Kidney epithelial cell (primary cell): ENCODE data around the gene APLN. TPM values are rescaled to one million over a fixed set of nuclear protein-coding genes. Genes with fewer than 3 reads are reported as not detected.

ENCODE experiments used
- DNase-seq: peaks from one replicate; pipeline ENCODE4 v3.0.0-alpha.2; 2010; ENCODE audit warnings: low read depth
- H3K27me3 ChIP-seq: 2 replicates; pipeline ENCODE4 v1.6.0; 2011; ENCODE audit warnings: low read length; ENCODE audit not compliant: control insufficient read depth, insufficient read depth
- H3K36me3 ChIP-seq: 2 replicates; pipeline ENCODE4 v1.5.1; 2011; ENCODE audit warnings: low read length; ENCODE audit not compliant: control insufficient read depth, insufficient read depth
- H3K4me3 ChIP-seq: 2 replicates; pipeline ENCODE4 v1.5.1; 2011; ENCODE audit warnings: low read depth, mild to moderate bottlenecking, control low read depth, low read length
- total RNA-seq: library from RNA; depleted of rRNA; stranded (reverse); fragments of >200 nt; gene quantifications from 2 replicates; pipeline ENCODE4 v1.2.3, GENCODE V29; 2015
- TF ChIP-seq, protein P1 (sequence below): IDR thresholded peaks from 2 replicates; pipeline ENCODE4 v1.5.1; 2011; ENCODE audit warnings: mild to moderate bottlenecking, moderate library complexity, low read length, control low read depth, inconsistent platforms; ENCODE audit not compliant: insufficient read depth, poor library complexity, severe bottlenecking

Gene APLN
- total RNA-seq, 1 donor from 2014 or later = 0.17 TPM

DNA sequence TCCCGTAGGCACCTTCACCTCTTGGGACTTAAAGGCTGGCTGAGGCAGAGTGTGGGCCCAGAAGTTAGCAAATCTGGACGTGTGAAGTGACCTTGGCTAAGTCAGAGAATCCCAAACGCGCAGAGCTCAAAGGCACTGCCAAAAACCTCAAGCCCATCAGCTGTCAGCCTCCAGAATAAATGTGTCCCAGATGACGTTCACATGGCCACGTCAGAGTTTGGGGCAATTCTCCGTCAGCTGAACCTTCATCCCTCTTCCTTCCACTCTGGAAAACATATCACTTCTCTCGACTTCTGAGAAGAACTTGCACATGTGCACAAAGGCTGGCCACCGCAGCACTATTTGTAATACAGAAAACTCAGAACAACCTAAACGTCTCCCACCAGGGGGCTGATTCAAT is 35.7 kb upstream of the APLN start:
- Histone ChIP-seq H3K36me3 (no peaks in the 10 kb centered on the region), H3K27me3 (no peaks in the 10 kb centered on the region), H3K4me3 (no peak overlapping the region)
- DNase-seq = no peak
- TF ChIP-seq, protein P1, sequence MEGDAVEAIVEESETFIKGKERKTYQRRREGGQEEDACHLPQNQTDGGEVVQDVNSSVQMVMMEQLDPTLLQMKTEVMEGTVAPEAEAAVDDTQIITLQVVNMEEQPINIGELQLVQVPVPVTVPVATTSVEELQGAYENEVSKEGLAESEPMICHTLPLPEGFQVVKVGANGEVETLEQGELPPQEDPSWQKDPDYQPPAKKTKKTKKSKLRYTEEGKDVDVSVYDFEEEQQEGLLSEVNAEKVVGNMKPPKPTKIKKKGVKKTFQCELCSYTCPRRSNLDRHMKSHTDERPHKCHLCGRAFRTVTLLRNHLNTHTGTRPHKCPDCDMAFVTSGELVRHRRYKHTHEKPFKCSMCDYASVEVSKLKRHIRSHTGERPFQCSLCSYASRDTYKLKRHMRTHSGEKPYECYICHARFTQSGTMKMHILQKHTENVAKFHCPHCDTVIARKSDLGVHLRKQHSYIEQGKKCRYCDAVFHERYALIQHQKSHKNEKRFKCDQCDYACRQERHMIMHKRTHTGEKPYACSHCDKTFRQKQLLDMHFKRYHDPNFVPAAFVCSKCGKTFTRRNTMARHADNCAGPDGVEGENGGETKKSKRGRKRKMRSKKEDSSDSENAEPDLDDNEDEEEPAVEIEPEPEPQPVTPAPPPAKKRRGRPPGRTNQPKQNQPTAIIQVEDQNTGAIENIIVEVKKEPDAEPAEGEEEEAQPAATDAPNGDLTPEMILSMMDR = no peak

DNA sequence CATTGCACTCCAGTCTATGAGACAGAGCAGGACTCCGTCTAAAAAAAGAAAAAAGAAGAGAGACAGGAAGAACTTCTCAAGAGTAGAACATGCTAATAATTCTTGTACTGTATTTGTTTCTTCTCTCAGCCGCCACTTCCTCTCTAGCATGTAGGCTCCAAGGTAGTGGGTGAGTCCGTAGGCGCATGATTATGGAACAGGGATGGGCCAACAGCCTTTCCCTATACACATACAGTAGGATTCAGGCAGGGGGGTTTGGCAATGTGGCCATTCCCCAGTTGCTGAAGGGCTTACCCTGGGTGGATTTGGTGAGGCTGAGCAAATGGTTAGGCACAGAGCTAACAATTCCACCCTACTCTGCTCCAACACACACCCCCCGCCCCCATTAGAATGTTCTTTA is 35.0 kb upstream of the APLN start:
- H3K36me3 ChIP-seq = no peaks in the 10 kb centered on the region
- H3K4me3 ChIP-seq = no peak overlapping the region
- no peak for DNase-seq
- TF ChIP-seq, protein P1 = no peak
- no peaks in the 10 kb centered on the region for H3K27me3 ChIP-seq

DNA sequence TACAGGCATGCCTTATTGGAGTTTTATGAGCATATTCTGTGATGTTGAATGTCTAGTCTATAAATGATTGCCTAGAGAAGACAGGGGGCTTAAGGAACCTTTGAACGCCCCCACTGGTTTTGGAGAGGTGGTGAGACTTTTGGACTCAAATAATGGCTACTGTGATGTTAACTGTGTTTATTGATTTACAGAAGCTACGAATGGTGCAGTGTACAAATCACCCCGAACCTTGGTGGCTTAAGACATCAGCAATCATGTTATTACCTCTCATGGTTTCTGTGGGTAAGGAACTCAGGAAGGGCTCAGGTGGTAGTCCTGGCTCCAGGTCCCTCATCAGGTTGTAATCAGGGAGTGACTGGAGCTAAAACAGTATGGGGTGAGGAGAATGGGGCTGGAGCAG is 33.3 kb upstream of the APLN start:
- TF ChIP-seq, protein P1 = no peak
- Histone ChIP-seq H3K36me3 (no peaks in the 10 kb centered on the region), H3K27me3 (no peaks in the 10 kb centered on the region), H3K4me3 (no peak overlapping the region)
- DNase-seq = no peak

DNA sequence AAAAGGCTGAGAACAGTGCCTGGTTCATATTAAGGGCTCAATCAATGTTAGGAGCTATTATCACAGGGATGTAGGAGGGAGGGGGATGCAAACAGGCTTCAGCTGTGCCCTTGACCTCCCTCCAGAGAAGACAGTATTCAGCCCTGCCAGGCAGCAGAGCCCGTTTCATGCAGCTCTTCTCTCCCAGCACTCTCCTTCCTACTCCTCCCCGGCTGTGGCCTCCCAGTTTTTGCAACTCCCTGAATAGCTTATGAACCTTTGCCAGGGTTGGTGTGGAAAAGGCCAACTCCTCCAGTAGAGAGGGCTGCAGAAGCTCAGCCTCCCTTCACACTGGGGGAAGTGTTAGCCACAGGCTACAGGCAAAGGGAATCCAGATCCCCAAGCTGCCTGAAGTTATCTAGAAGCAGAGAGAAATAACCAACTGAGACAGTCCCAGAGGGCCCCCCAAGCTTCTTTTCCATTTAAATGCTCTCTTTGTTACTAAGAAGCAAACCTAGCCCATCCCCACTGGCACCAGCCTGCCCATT is 31.7 kb upstream of the APLN start:
- no peak overlapping the region for H3K4me3 ChIP-seq
- TF ChIP-seq, protein P1 = no peak

DNA sequence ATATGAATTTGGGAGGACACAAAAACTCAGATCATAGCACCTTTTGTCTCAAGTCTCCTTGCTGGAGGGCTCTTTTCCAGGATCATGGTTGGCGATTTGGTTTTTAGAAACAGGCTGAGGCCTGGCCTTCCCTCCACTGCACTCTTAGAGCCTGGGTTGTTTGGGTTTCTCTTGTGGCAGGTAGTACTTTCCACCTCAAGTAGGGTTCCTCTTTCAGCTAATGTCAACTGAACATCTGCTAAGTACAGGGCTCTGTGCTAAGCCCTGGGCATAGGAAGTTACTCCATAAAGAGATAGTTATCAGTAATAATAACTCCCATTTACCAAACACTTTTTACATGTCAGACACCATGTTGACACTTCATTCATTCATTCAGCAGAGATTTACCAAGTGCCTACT is 28.2 kb upstream of the APLN start:
- no peak for DNase-seq
- Histone ChIP-seq H3K27me3 (no peaks in the 10 kb centered on the region), H3K36me3 (no peaks in the 10 kb centered on the region), H3K4me3 (no peak overlapping the region)
- TF ChIP-seq, protein P1 = no peak

More for the DNA sequence above, 31.7 kb upstream of the APLN start:
- DNase-seq = no peak
- no peaks in the 10 kb centered on the region for H3K36me3 ChIP-seq
- H3K27me3 ChIP-seq = no peaks in the 10 kb centered on the region

DNA sequence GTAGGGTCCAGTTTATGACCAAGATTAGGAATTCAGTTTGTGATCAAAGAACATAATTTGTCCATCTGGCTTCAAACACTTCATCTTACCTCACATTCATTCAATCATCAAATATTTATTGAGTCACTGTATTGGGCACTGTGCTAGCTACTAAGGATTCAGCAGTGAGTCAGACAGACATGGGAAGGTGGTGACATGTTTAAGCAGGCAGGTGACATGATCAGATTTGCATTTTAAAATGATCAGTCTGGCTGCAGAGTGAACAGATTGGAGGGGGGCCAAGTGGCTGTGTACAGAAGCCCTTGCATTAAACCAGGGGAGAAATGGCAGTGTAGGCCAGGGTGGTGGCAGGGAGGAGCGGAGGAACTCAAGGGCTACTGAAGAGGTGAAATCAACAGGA is 25.1 kb upstream of the APLN start:
- no peaks in the 10 kb centered on the region for H3K27me3 ChIP-seq
- DNase-seq = no peak
- H3K4me3 ChIP-seq = no peak overlapping the region
- TF ChIP-seq, protein P1 = no peak
- no peaks in the 10 kb centered on the region for H3K36me3 ChIP-seq
